Measurements from ENCODE around the gene CDH4.
"Not testable (repeated sequence)": the region's sequence is repeated elsewhere in the genome, so short reads cannot be mapped to it uniquely, and the experiment has no call there.

CDH4 gene

DNA sequence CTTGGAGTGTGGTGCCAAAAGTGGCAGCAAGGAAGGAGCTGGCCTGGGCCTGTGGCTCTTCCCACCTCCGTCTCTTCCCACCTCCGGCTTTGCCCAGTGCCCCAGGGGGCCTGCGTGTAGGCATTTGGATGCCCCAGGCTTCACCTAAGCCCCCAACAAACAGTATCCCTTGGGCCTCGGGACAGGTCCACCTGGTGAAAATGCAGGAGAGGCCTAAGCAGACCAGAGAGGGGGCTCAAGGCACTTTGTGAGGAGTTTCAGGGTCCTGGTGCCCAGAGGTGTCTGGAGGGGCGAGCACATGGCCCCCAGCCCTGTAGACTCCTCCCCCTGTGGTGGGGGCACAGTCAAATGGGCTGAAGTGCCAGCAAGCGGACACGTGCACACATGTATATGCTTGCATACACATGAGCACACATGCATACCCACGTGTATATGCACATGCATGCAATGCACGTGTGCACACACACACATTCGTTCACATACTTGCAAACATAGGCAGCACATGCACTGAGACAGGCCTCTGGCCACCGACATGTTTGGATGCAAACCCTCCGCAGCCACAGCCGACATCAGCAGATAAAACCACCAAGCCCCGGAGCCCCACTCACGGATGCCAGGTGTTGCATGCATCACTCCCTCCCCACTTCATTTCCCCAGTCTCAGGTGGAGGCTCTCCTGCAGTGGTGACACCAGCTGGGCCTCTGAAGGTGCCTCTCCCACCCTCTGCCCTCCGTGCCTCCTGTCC lies 689.1 kb downstream of the CDH4 start:
- TF ChIP-seq, protein P1, sequence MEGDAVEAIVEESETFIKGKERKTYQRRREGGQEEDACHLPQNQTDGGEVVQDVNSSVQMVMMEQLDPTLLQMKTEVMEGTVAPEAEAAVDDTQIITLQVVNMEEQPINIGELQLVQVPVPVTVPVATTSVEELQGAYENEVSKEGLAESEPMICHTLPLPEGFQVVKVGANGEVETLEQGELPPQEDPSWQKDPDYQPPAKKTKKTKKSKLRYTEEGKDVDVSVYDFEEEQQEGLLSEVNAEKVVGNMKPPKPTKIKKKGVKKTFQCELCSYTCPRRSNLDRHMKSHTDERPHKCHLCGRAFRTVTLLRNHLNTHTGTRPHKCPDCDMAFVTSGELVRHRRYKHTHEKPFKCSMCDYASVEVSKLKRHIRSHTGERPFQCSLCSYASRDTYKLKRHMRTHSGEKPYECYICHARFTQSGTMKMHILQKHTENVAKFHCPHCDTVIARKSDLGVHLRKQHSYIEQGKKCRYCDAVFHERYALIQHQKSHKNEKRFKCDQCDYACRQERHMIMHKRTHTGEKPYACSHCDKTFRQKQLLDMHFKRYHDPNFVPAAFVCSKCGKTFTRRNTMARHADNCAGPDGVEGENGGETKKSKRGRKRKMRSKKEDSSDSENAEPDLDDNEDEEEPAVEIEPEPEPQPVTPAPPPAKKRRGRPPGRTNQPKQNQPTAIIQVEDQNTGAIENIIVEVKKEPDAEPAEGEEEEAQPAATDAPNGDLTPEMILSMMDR (IDR thresholded peaks at IDR 0.05; ENCODE audit: low read length, missing control alignments) = no peak
- no peak overlapping the region for H3K4me3 ChIP-seq (replicated peaks; ENCODE audit: low read depth, low read length)
- DNase-seq (ENCODE audit: low read depth) = no peak

DNA sequence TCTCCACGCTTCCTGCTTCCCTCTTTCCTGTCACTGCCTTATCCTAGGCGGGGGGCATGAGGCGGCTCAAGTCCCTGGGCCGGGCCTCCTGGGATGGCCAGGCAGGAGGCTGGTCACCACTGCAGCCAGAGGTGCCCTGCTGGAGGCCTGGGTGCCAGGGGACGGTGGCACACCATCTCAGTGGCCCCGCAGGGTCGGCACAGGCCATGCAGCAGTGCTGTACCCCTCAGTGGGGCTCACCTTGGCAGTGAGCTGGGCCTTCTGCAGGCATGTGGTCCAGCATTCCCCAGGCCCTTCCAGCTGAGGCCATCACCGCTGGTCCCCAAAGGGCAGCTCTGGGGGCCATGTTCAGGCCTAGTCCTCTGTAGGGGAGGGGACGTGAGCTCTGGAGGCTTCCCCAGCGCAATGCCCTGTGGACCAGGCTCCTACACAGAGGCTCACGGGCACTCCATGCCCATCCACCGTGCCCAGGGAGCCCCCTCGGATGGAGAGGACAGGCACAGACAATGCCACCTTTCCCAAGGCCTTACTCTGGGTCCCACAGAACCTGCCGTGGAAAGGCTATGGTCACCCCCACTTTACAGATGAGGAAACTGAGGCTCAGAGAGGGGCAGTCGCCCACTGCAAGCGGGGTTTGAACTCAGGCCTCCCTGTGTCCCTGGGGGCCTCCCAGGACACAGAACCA lies 689.8 kb downstream of the CDH4 start:
- H3K4me3 ChIP-seq (replicated peaks; ENCODE audit: low read depth, low read length) = no peak overlapping the region
- DNase-seq (ENCODE audit: low read depth) = no peak
- TF ChIP-seq, protein P1 (IDR thresholded peaks at IDR 0.05; ENCODE audit: low read length, missing control alignments) = no peak

DNA sequence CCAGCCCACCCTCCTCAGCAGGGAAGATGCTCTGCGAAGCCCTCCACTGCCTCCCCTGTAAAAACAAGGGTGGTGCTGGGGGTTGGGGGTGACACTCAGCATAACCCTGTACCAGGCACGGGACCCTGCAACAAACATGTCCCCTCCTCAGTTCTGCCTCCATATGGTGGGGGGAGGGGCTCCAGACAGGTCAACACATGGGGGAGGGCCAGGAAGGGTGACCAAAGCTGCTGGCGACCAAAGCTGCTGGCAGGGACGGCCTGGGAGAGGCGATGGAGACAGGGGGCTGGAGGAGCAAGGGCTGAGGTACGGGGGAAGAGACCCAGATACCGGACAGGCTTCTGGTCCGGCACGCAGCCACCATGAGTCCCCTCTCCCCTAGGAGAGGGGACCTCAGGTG lies 690.5 kb downstream of the CDH4 start:
- H3K4me3 ChIP-seq (replicated peaks; ENCODE audit: low read depth, low read length) = no peak overlapping the region
- DNase-seq (ENCODE audit: low read depth) = no peak
- TF ChIP-seq, protein P1 (IDR thresholded peaks at IDR 0.05; ENCODE audit: low read length, missing control alignments) = no peak

DNA sequence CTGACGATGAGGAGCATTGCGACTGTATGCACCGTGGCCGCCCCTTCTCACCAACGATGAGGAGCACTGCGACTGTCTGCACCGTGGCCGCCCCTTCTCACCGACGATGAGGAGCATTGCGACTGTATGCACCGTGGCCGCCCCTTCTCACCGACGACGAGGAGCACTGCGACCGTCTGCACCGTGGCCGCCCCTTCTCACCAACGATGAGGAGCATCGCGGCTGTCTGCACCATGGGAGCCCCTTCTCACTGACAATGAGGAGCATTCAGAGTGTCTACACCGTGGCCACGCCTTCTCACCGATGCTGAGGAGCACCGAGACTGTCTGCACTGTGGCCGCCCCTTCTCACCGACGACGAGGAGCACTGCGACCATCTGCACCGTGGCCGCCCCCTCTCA lies 692.9 kb downstream of the CDH4 start:
- DNase-seq (ENCODE audit: low read depth); H3K4me3 ChIP-seq (replicated peaks; ENCODE audit: low read depth, low read length): not testable (repeated sequence)

DNA sequence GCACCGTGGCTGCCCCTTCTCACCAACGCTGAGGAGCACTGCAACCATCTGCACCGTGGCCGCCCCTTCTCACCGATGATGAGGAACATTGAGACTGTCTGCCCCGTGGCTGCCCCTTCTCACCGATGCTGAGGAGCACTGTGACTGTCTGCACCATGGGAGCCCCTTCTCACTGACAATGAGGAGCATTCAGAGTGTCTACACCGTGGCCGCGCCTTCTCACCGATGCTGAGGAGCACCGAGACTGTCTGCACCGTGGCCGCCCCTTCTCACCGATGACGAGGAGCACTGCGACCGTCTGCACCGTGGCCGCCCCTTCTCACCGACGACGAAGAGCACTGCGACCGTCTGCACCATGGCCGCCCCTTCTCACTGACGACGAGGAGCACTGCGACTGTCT lies 693.4 kb downstream of the CDH4 start:
- H3K4me3 ChIP-seq (replicated peaks; ENCODE audit: low read depth, low read length); DNase-seq (ENCODE audit: low read depth): not testable (repeated sequence)

DNA sequence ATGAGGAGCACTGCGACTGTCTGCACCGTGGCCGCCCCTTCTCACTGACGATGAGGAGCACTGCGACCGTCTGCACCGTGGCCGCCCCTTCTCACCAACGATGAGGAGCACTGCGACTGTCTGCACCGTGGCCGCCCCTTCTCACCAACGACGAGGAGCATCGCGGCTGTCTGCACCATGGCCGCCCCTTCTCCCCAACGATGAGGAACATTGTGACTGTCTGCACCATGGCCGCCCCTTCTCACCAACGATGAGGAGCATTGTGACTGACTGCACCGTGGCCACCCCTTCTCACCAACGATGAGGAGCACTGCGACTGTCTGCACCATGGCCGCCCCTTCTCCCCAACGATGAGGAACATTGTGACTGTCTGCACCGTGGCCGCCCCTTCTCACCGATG lies 696.0 kb downstream of the CDH4 start:
- DNase-seq (ENCODE audit: low read depth); H3K4me3 ChIP-seq (replicated peaks; ENCODE audit: low read depth, low read length): not testable (repeated sequence)

DNA sequence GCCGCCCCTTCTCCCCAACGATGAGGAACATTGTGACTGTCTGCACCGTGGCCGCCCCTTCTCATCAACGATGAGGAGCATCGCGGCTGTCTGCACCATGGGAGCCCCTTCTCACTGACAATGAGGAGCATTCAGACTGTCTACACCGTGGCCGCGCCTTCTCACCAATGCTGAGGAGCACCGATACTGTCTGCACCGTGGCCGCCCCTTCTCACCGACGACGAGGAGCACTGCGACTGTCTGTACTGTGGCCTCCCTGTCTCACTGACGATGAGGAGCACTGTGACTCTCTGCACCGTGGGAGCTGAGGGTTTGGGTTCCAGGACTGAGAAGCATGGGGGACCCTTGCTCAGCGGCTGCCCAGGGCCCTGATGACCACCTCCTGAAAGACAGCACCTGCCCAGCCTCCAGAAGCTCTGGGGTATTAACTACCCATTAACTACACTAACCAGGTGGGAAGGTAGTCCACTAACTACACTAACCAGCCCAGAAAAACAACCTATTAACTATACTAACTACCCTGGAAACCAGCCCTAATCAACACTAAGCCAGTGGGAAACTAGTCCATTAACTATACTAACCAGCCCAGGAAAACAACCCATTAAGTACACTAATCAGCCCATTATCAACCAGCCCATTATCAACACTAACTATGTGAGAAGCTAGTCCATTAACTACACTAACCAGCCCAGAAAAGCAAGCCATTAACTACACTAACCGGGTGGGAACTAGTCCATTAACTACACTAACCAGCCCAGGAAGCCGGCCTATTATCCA lies 696.7 kb downstream of the CDH4 start:
- H3K4me3 ChIP-seq (replicated peaks; ENCODE audit: low read depth, low read length) = no peak overlapping the region
- DNase-seq (ENCODE audit: low read depth) = no peak

DNA sequence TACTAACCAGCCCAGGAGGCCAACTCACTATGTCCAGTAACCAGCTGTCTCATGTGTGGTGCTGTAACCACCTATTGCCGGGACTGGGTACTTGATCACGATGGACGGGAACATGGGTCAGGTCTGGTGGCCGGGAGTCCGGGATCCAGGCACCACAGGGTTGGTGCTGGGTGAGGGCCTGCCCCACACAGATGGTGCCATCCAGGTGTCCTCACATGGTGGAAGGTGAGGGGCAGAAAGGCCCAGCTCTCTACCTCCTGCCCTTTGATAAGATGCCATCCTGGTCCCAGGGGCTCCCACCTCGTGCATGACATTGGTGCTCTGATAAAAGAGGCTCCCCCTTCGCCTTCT lies 697.3 kb downstream of the CDH4 start:
- no peak for DNase-seq (ENCODE audit: low read depth)
- TF ChIP-seq, protein P1 (IDR thresholded peaks at IDR 0.05; ENCODE audit: low read length, missing control alignments) = no peak
- H3K4me3 ChIP-seq (replicated peaks; ENCODE audit: low read depth, low read length) = no peak overlapping the region

More for the DNA sequence above, 696.7 kb downstream of the CDH4 start:
- TF ChIP-seq, protein P1 (IDR thresholded peaks at IDR 0.05; ENCODE audit: low read length, missing control alignments) = no peak
